IMR-90 (cell line): Measurements from ENCODE around the gene MAGI2.

Source experiments
- CEBPB ChIP-seq: IDR thresholded peaks from 2 replicates; pipeline ENCODE4 v1.6.1; 2012; ENCODE audit warnings: low read depth, low read length, improper control_type of control experiment
- CTCF ChIP-seq: conservative IDR thresholded peaks from 2 replicates; pipeline ENCODE4 v1.5.1; 2012; ENCODE audit warnings: mild to moderate bottlenecking, low read depth, low read length, improper control_type of control experiment
- ELK1 ChIP-seq: fragments of 150-350 bp; IDR thresholded peaks from 2 replicates; pipeline ENCODE4 v1.6.1; 2016; ENCODE audit warnings: low read depth, mild to moderate bottlenecking, low read length, moderate library complexity, borderline replicate concordance
- MAFK ChIP-seq: IDR thresholded peaks from 2 replicates; pipeline ENCODE4 v1.6.1; 2012; ENCODE audit warnings: low read depth, low read length, improper control_type of control experiment
- MAZ ChIP-seq: IDR thresholded peaks from 2 replicates; pipeline ENCODE4 v1.6.1; 2012; ENCODE audit warnings: low read depth, mild to moderate bottlenecking, low read length, improper control_type of control experiment, moderate library complexity, borderline replicate concordance
- MXI1 ChIP-seq: IDR thresholded peaks from 2 replicates; pipeline ENCODE4 v1.6.1; 2012; ENCODE audit warnings: low read depth, mild to moderate bottlenecking, low read length, moderate library complexity, borderline replicate concordance
- POLR2A ChIP-seq: IDR thresholded peaks from 2 replicates; pipeline ENCODE4 v1.6.1; 2012; ENCODE audit warnings: mild to moderate bottlenecking, low read depth, low read length
- RAD21 ChIP-seq: IDR thresholded peaks from 2 replicates; pipeline ENCODE4 v1.6.1; 2012; ENCODE audit warnings: low read length, improper control_type of control experiment
- SMC3 ChIP-seq: fragments of 150-350 bp; IDR thresholded peaks from 2 replicates; pipeline ENCODE4 v1.6.1; 2016; ENCODE audit warnings: low read depth, mild to moderate bottlenecking, antibody characterized with exemption, low read length, moderate library complexity
- USF2 ChIP-seq: fragments of 150-350 bp; IDR thresholded peaks from 2 replicates; pipeline ENCODE4 v1.6.1; 2017; ENCODE audit warnings: mild to moderate bottlenecking, antibody characterized with exemption, low read length, low read depth

- TF ChIP-seq USF2 (no peak), ELK1 (no peak), CTCF (no peak), POLR2A (no peak), CEBPB (no peak), MAFK (peak; percentile 22; the same call in 1 of the 2 replicates), MXI1 (no peak), RAD21 (no peak), SMC3 (no peak), MAZ (no peak)
These were observed 315.5 kb downstream of the MAGI2 start for GRCh38 chr7:79137942-79138341.
